Raji (cell line): ENCODE measurements around the gene PXK.
A peak's percentile ranks its signal among the peaks of the same experiment; 100 is the strongest.

Source experiments
- POLR2A ChIP-seq: IDR thresholded peaks from 2 replicates; pipeline ENCODE4 v1.6.1; 2011; ENCODE audit warnings: low read depth, low read length, control low read depth; ENCODE audit not compliant: insufficient read depth

The PXK gene

DNA sequence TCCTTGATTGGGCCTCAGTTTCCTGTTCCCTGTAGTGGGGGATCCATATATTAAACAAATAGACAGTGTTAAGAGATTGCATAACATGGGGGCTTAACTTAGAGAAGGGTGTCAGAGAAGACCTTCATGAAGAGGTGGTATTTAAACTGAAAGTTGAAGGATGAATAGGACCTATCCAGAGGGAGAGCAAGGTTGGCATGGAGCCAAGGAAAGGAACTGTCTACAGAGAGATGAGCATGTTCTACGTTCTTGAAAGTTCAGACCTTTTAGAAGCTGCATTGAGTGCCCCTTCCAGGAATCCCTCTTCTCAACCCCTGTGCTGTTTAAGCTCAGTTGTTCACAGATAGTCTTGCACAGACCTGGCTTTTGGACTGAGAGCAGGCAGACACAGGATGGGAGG is 24.0 kb upstream of the PXK start:
- TF ChIP-seq POLR2A: no peak

DNA sequence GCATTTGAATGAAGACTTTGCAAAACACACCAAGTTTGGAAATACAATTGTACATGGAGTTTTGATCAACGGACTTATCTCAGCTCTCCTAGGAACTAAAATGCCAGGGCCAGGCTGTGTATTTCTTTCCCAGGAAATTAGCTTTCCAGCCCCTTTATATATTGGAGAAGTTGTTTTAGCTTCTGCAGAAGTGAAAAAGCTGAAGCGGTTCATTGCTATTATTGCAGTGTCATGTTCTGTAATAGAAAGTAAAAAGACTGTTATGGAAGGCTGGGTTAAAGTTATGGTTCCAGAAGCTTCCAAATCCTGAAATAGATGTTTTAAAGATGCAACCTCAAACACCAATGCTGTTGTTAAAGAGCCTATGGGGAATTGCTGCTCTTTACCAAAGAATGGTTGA is 14.9 kb upstream of the PXK start:
- no peak for TF ChIP-seq POLR2A

DNA sequence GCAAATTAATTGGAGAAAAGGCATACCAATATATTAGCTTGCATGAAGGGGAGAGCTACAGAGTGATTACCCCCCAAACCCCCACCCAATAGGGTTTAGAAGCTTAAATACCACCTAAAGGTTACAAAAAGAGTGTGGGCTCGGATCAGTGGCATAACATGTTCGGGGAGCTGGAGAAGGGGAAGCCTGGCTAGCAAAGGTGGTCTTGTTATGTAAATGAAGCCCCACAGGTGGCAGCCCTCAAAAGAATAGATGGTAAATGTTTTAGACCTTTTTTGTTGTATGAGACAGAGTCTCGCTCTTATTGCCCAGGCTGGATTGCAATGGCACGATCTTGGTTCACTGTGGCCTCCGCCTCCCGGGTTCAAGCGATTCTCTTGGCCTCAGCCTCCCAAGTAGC is 10.9 kb upstream of the PXK start:
- no peak for TF ChIP-seq POLR2A

DNA sequence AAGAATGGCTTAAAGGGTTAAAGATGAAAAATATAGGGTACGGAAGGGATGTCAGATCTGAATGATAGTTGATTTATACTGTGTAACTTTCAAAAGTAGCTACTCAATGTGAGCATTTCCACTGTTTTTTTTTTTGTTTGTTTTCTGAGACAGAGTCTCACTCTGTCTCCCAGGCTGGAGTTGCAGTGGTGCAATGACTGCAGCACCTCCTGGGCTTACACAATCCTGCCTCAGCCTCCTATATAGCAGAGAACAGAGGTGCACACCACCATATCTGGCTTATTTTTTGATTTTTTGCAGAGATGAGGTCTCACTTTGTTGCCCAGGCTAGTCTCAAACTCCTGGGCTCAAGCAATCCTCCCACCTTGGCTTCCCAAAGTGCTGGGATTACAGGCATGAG is 9.9 kb upstream of the PXK start:
- no peak for TF ChIP-seq POLR2A

DNA sequence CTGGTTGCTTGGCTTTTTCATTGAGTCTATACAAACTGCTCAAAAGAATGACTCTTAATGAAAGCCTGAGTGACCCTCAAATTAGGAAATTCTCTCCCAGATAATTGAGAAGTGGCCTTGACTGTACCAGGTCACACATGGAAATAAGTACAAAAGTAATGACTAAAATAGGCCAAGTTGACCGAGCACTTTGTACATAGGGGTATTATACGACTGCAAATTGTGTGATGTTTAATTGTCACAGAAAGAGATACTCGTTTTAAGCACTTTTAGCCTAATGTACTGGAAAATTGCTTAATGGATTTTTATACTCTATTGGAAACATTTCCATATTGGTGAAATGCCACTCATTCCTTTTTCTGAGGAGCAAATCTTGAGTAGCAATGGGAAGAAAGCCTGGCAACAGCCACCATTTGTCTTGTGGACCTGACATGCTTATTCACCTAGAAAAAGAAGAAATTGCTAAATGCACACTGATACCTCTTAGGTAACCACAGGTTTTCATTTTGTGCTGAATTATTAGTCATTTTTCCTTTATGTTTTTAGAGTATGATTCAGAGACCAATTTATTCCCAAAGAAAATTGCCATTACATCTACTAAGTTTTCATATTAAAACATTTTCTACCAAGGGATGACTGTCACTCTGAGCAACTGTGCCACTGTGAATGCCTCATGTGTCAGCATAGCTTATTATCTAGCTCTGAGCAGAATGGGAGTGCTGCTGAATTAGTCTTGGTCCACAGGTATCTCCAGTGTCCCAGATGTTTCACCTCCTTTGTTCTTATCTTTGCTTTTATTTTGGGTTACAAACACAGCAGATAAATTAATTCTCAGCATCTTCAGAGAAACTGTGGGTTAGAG is 8.9 kb upstream of the PXK start:
- TF ChIP-seq POLR2A: no peak

DNA sequence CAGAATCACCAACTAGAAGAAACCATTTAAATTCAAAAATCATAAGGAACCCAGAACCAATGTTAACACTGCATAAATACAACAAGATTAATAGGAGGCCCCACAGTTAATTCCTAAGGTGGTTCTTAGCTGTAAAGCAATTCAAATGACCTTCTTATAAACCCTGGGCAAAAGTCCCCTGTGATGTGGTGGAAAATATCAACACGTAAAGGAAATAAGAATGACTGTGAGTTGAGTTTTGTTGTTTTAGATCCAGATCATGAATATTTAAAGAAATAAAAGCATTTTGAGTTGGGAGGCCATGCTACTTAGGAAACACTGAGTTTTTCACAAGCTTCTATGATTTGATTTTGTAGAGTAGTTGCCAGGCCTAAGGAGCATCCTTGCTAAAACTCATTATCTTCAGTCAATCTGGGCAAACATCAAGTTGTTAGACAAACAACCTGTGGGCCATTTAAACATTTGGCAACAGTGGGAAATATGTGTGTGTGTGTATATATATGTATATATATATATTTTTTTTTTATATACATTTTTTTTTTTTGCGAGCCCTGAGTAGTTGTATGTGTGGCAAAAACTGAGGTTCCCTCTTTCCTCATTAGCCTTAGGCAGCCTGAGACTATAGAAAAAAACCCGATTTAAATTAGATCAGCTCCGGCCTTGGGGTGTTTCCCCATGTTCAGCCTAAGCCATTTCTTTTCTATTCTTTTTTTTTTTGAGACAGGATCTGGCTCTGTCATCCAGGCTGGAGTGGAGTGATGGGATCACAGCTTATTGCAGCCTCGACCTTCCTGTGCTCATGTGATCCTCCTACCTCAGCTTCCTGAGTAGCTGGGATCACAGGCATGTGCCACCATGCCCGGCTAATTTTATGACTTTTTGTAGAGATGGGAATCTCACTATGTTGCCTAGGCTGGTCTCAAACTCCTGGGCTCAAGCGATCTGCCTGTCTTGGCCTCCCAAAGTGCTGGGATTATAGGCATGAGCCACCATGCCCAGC is 8.0 kb upstream of the PXK start:
- TF ChIP-seq POLR2A: no peak

DNA sequence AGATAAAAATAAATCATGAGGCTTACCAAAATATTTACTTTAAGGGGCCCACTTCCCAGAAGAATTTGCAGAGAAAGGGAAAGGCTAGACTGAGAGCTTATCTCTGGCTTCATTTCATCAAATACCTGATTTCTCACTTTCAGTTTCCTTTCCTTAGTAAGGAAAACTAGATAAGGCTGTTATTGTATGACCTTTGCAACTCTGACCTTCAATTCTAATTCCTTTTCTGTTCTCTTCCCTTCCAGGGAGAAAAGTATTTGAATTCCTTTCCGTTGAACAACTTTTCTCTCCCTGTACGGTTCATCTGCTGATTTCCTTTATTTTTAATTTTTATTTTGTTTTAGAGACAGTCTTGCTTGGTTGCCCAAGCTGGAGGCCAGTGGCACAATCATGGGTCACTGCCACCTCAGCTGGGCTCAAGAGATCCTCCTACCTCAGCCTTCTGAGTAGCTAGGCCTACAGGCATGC is 7.1 kb upstream of the PXK start:
- TF ChIP-seq POLR2A: no peak

DNA sequence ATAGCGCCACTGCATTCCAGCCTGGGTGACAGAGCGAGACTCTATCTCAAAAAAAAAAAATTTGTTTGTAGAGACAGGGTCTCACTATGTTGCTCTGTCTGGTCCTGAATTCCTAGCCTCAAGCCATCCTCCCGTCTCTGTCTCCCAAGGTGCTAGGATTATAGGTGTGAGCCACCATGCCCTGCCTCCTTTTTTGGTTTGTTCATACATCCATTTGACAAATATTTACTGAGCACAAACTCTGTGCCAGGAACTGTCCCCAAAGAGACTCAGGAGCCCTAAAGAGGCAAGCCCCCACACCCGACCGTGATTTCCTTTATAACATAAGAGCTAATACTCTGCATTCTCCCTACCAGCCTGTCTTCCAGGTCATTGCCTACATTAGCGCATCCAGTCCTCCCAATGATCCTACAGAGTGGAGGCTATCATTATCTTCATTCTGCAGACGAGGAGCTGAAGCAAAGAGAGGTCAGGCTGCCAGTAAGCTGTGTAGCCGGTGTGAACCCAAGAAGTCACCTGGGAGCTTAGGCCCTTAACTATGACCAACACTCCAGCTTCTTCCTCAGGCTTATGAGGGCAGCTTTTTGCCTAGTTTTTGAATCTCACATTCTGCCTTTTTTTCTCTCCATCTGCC is 6.3 kb upstream of the PXK start:
- TF ChIP-seq POLR2A: no peak

DNA sequence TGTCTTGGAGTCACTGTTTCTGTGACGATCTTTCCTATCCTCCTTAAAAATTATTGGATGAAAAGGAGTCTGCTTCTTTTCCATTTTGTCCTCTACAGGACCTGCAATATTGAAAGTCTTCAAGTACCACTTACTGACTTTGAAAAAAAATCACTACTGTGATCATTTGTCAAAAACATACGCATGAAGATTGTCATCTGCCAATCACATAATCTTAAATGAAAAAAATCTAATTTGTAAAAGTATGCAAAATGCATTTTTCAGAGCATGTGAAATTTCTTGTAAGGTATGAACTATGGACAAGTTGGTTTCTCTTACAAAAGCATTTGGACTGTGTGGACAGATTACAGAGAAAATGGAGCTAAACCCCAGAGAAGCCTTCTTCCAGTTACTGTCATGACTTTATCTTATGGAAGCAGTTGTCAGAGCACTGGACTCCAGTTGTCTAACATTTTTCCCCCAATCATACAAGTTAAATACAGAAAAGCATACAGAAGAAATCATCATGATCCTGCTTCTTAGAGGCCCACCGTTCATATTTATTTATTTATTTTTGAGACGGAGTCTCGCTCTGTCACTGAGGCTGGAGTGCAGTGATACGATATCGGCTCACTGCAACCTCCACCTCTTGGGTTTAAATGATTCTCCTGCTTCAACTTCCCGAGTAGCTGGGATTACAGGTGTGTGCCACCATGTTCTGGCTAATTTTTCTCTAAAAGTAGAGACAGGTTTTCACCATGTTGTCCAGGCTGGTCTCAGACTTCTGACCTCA is 3.4 kb upstream of the PXK start:
- no peak for TF ChIP-seq POLR2A

DNA sequence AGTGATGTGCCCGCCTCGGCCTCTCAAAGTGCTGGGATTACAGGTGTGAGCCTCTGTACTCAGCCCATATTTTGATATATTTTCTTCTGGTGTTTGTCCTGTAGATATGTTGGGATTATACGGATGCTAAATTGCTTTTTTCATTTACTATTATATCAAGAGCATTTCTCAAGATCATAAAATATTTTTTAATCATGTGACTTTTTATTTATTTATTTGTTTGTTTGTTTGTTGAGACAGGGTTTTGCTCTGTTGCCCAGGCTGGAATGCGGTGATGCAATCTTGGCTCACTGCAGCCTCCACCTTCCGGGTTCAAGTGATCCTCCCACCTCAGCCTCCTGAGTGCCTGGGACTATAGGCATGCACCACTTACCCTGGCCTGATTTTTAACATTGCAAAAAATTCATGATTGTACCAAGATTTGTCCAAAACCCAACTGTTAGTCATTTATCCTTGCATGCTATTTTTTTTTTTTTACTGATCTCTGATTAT is 2.7 kb upstream of the PXK start:
- TF ChIP-seq POLR2A: no peak

DNA sequence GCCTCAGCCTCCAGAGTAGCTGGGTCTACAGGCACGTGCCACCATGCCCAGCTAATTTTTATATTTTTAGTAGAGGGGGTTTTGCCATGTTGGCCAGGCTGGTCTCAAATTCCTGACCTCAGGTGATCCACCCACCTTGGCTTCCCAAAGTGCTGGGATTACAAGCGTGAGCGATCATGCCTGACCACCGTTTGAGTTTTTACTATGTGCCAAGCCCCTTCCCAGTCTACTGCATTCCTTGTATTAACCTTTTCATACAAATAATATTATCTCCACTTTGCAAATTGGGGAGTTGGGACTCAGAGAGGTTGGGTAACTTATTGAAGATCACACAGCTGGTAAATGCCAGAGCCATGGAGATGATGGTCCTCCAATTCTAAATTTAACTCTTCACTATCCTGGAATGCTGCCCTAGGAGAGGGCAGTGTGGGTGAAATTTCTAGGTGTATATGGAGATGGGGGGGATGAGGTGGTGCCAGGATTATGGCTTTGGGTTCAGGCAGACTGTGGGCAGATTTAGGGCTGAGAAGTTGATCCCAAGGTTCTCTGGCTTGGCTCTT is 1.0 kb upstream of the PXK start:
- TF ChIP-seq POLR2A: no peak

DNA sequence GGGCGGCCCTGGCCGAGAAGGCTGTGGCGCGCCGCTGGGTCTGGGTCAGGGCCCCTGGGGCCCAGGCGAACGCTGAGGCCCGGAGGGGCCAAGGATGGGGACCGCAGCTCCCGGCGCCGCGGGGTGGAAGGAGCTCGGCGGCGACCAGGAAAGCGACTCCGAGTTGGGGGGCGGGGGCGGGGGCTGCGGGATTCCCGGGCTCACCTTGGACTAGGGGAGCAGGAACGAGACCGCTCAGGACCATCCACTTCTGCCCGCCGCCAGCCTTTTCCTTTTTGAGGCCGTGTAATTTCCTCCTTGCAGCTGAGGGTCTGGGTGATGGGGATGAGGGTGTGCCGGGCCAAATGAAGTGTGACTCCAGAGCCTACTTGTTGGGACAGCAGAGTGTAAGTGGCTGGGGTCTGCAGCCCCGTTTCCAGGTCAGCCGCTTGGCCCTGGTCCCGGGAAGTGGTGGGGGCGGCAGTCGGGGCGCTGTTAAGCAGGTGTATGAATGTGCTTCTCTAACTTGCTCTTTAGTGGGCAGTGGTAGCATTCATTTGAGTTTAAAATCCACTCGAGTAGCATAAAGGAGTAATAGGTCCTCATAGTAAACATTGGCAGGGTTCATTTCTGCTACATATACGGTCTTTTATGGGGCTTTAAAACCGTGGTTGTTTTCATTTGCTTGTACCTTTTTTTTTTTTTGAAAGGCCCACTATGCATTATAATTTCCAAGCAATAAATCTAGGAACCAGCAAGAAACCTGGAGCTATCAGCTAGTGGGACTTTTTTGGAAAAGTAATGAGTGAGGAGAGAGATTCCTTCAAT is 717 bp downstream of the PXK start:
- TF ChIP-seq POLR2A: peak; percentile 36; the same call in 1 of the 2 replicates

DNA sequence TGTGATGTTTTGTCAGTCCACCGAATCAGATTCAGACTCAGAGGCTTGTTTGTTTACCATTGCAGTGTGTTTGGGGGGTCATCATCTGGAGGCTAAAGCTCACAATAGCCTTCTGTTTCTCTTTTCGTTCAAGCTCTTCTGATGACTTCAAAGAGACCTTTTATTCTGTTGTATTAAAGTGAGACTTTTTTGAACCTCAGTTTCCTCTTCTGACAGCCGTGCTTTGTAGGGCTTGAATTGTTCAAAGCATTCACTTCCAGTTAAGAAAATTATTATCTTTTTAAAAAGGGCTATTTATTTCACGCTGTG is 1.3 kb downstream of the PXK start:
- no peak for TF ChIP-seq POLR2A
